Spinal cord (tissue), 10 donors: Measurements from ENCODE around the gene CTSD. TPM values are rescaled to one million over a fixed set of nuclear protein-coding genes. Genes with fewer than 3 reads are reported as not detected.
"Not testable (repeated sequence)": the region's sequence is repeated elsewhere in the genome, so short reads cannot be mapped to it uniquely, and the experiment has no call there.

Source experiments
- DNase-seq, 6 donors: peaks; one replicate each; pipeline versions ENCODE4 v3.0.0 to v3.0.0-alpha.2; 2013 to 2015; ENCODE audit warnings: low spot score in 6 of 6, low read depth in 4 of 6
- H3K27ac ChIP-seq: one replicate; pipeline ENCODE4 v1.5.1; 2013; ENCODE audit warnings: low read depth, low read length, control low read depth
- H3K27me3 ChIP-seq: one replicate; pipeline ENCODE4 v1.6.1; 2013; ENCODE audit warnings: low read length; ENCODE audit not compliant: control insufficient read depth, insufficient read depth
- H3K36me3 ChIP-seq: one replicate; pipeline ENCODE4 v1.6.1; 2013; ENCODE audit warnings: low read length; ENCODE audit not compliant: control insufficient read depth, insufficient read depth
- H3K4me1 ChIP-seq: one replicate; pipeline ENCODE4 v1.6.1; 2013; ENCODE audit warnings: low read length; ENCODE audit not compliant: control insufficient read depth, insufficient read depth
- H3K4me3 ChIP-seq: one replicate; pipeline ENCODE4 v1.5.1; 2013; ENCODE audit warnings: low read depth, low read length, control low read depth
- H3K9me3 ChIP-seq: one replicate; pipeline ENCODE4 v1.6.1; 2013; ENCODE audit warnings: low read length; ENCODE audit not compliant: control insufficient read depth, insufficient read depth
- WGBS: methylation state at CpG from one replicate; pipeline ENCODE4 v1.1.5; 2013; ENCODE audit warnings: missing lambda C conversion rate; ENCODE audit not compliant: insufficient coverage; 5-methylcytosine and 5-hydroxymethylcytosine counted together
- long read RNA-seq, 4 donors: transcript quantifications; one replicate each; lab custom pipeline, GENCODE V29; 2026
- polyA plus RNA-seq, 2 donors: library from polyadenylated mRNA; unstranded; fragments of 120-200 nt; gene quantifications; one replicate each; pipeline ENCODE4 v1.2.1, GENCODE V29; 2013; ENCODE audit not compliant: insufficient read length in 2 of 2
- total RNA-seq, 2 donors: library from RNA; depleted of rRNA in 1 of 2; stranded (reverse); fragments of 120-200 nt in 1 of 2; fragments of >200 nt in 1 of 2; gene quantifications; one replicate each; pipeline versions ENCODE4 v1.2.3 to v1.2.4, GENCODE V29; 2013 to 2014
- donor health status: healthy.

The CTSD gene
- total RNA-seq (100 to 1,000 TPM; 160 to 170 TPM), polyA plus RNA-seq (100 to 1,000 TPM; 220 to 241 TPM)
- long read RNA-seq, donor 1, transcript CTSD-201 (9 exons, 2,123 nt), result major isoform, 67 of 111 reads
- long read RNA-seq, donor 1, partial matches to known transcripts, result 42 of 111 reads
- long read RNA-seq, donor 1, other reads (novel, unspliced or antisense), result 0 of 111 reads
- long read RNA-seq, donor 2, transcript CTSD-201 (9 exons, 2,123 nt), result major isoform, 30 of 30 reads
- long read RNA-seq, donor 2, partial matches to known transcripts, result 0 of 30 reads
- long read RNA-seq, donor 2, other reads (novel, unspliced or antisense), result 0 of 30 reads
- long read RNA-seq, donor 3, transcript CTSD-201 (9 exons, 2,123 nt), result major isoform, 30 of 43 reads
- long read RNA-seq, donor 3, partial matches to known transcripts, result 12 of 43 reads
- long read RNA-seq, donor 3, other reads (novel, unspliced or antisense), result 0 of 43 reads
- long read RNA-seq, donor 4, transcript CTSD-201 (9 exons, 2,123 nt), result major isoform, 34 of 58 reads
- long read RNA-seq, donor 4, partial matches to known transcripts, result 24 of 58 reads
- long read RNA-seq, donor 4, other reads (novel, unspliced or antisense), result 0 of 58 reads

- H3K36me3 ChIP-seq, result peaks cover 37% of the 10 kb centered on the region
- under 1% methylated on average over 85 of the region's 85 CpGs for WGBS
- peak within 1 kb of the TSS; percentile 67 for H3K27ac ChIP-seq
- DNase-seq, result peak; percentile 40 to 95 (median 82)
- H3K4me3 ChIP-seq, result peak within 1 kb of the TSS; percentile 55
- H3K9me3 ChIP-seq, result no peaks in the 10 kb centered on the region
- H3K4me1 ChIP-seq, result peaks cover 51% of the 10 kb centered on the region
- no peaks in the 10 kb centered on the region for H3K27me3 ChIP-seq
These were observed at the start of gene CTSD for GRCh38 chr11:1763796-1764661. Gene CTSD (minus strand): TSS chr11:1763927. CDS start chr11:1763859, 68 bp downstream.

GRCh38 chr11:1813356-1813755 lies 49.6 kb upstream of the CTSD start:
- H3K27ac ChIP-seq, H3K4me3 ChIP-seq, H3K36me3 ChIP-seq, H3K27me3 ChIP-seq, H3K4me1 ChIP-seq, H3K9me3 ChIP-seq, DNase-seq: not testable (repeated sequence)
- 86% methylated on average over 7 of the region's 9 CpGs for WGBS

GRCh38 chr11:1812801-1813200 lies 49.1 kb upstream of the CTSD start:
- H3K4me3 ChIP-seq, result no peak overlapping the region
- H3K4me1 ChIP-seq, result peaks cover 4% of the 10 kb centered on the region
- WGBS, result 97% methylated on average over 10 of the region's 15 CpGs
- DNase-seq, result no peak
- no peak overlapping the region for H3K27ac ChIP-seq
- peaks cover 2% of the 10 kb centered on the region for H3K9me3 ChIP-seq
- no peaks in the 10 kb centered on the region for H3K27me3 ChIP-seq
- H3K36me3 ChIP-seq, result no peaks in the 10 kb centered on the region

GRCh38 chr11:1812274-1812673 lies 48.5 kb upstream of the CTSD start:
- 90% methylated on average over 5 of the region's 5 CpGs for WGBS

GRCh38 chr11:1810761-1811160 lies 47.0 kb upstream of the CTSD start:
- Histone ChIP-seq H3K4me1 (peaks cover 4% of the 10 kb centered on the region), H3K36me3 (no peaks in the 10 kb centered on the region), H3K27me3 (no peaks in the 10 kb centered on the region), H3K27ac (no peak overlapping the region), H3K4me3 (no peak overlapping the region), H3K9me3 (peaks cover 2% of the 10 kb centered on the region)
- DNase-seq, result no peak
- WGBS, result 88% methylated on average over 8 of the region's 10 CpGs

More at GRCh38 chr11:1812274-1812673, 48.5 kb upstream of the CTSD start:
- peaks cover 4% of the 10 kb centered on the region for H3K4me1 ChIP-seq
- H3K27me3 ChIP-seq, result no peaks in the 10 kb centered on the region
- no peak overlapping the region for H3K27ac ChIP-seq
- DNase-seq, result no peak
- peaks cover 2% of the 10 kb centered on the region for H3K9me3 ChIP-seq
- H3K36me3 ChIP-seq, result no peaks in the 10 kb centered on the region
- no peak overlapping the region for H3K4me3 ChIP-seq

GRCh38 chr11:1807264-1807995 lies 43.7 kb upstream of the CTSD start:
- no peak for DNase-seq
- Histone ChIP-seq H3K36me3 (no peaks in the 10 kb centered on the region), H3K9me3 (peaks cover 2% of the 10 kb centered on the region), H3K4me3 (no peak overlapping the region), H3K27ac (no peak overlapping the region), H3K27me3 (no peaks in the 10 kb centered on the region), H3K4me1 (no peaks in the 10 kb centered on the region)
- 77% methylated on average over 6 of the region's 14 CpGs for WGBS

- 86% methylated on average over 15 of the region's 15 CpGs for WGBS
These were observed 41.8 kb upstream of the CTSD start for GRCh38 chr11:1805525-1805924.

GRCh38 chr11:1803835-1804519 lies 40.2 kb upstream of the CTSD start:
- not testable (repeated sequence) for H3K4me3 ChIP-seq, DNase-seq, H3K36me3 ChIP-seq, H3K27me3 ChIP-seq, H3K4me1 ChIP-seq, H3K9me3 ChIP-seq, H3K27ac ChIP-seq
- 94% methylated on average over 18 of the region's 42 CpGs for WGBS

More at GRCh38 chr11:1805525-1805924, 41.8 kb upstream of the CTSD start:
- Histone ChIP-seq H3K9me3 (no peaks in the 10 kb centered on the region), H3K36me3 (no peaks in the 10 kb centered on the region), H3K27me3 (no peaks in the 10 kb centered on the region), H3K4me1 (no peaks in the 10 kb centered on the region), H3K4me3 (no peak overlapping the region), H3K27ac (no peak overlapping the region)
- DNase-seq, result no peak
